SJSA1 (cell line): Measurements from ENCODE around the gene SLAMF9. TPM values are rescaled to one million over a fixed set of nuclear protein-coding genes. Genes with fewer than 3 reads are reported as not detected.

Experiments used
- DNase-seq, 2 experiments: peaks; one replicate each; pipeline ENCODE4 v3.0.0-alpha.2; 2015 to 2020; ENCODE audit warnings: low spot score in 2 of 2, low read depth in 1 of 2
- H3K27ac ChIP-seq: fragments of 250-450 bp; sonication (Bioruptor Pico); 2 replicates; pipeline ENCODE4 v1.5.1; 2020; ENCODE audit warnings: mild to moderate bottlenecking, moderate library complexity
- H3K27me3 ChIP-seq: fragments of 250-450 bp; sonication (Bioruptor Pico); replicated peaks from 2 replicates; pipeline ENCODE4 v1.5.1; 2020; ENCODE audit warnings: mild to moderate bottlenecking, moderate library complexity
- H3K36me3 ChIP-seq: fragments of 250-450 bp; sonication (Bioruptor Pico); 2 replicates; pipeline ENCODE4 v1.5.1; 2020; ENCODE audit warnings: mild to moderate bottlenecking
- H3K4me1 ChIP-seq: fragments of 250-450 bp; sonication (Bioruptor Pico); replicated peaks from 2 replicates; pipeline ENCODE4 v1.6.1; 2021; ENCODE audit warnings: mild to moderate bottlenecking
- H3K4me3 ChIP-seq: fragments of 250-450 bp; sonication (Bioruptor Pico); 2 replicates; pipeline ENCODE4 v1.5.1; 2020; ENCODE audit warnings: mild to moderate bottlenecking
- H3K9me3 ChIP-seq: fragments of 250-450 bp; sonication (Bioruptor Pico); replicated peaks from 2 replicates; pipeline ENCODE4 v1.5.1; 2020; ENCODE audit warnings: mild to moderate bottlenecking
- total RNA-seq: library from RNA; depleted of rRNA; stranded (reverse); fragments of >200 nt; shearing (Covaris generic); gene quantifications from 2 replicates; pipeline ENCODE4 v1.2.3, GENCODE V29; 2014

Gene SLAMF9
- total RNA-seq, 1 experiment from 2014 or later = not detected

GRCh38 chr1:159930634-159931033 is 23.4 kb downstream of the SLAMF9 start:
- no peaks in the 10 kb centered on the region for H3K9me3 ChIP-seq
- no peak overlapping the region for H3K4me3 ChIP-seq
- H3K27ac ChIP-seq = no peak overlapping the region
- DNase-seq = no peak
- H3K4me1 ChIP-seq = peaks cover 7% of the 10 kb centered on the region
- no peaks in the 10 kb centered on the region for H3K36me3 ChIP-seq
- H3K27me3 ChIP-seq = no peaks in the 10 kb centered on the region

DNA sequence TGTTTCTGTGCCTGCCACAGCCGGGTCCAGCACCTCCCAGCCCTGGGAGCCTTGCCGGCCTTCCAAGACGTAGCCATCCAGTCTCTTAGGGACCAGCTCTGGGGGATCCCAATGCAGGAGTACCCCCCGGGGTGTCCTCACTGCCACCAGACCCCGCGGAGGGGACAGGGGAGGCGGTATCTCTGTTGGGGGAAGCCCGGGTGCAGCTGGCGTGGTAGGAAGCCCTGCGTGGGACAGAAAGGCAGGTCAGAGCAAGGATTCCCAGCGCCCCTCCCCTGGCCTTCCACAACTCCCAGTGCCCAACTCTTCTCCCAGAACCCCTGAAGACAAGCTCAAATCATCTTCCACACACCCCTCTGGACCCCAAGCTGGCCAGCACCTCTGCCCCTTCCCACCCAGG is 23.8 kb downstream of the SLAMF9 start:
- no peaks in the 10 kb centered on the region for H3K9me3 ChIP-seq
- no peak overlapping the region for H3K4me3 ChIP-seq
- no peak overlapping the region for H3K27ac ChIP-seq
- DNase-seq = no peak
- no peaks in the 10 kb centered on the region for H3K27me3 ChIP-seq
- H3K4me1 ChIP-seq = peaks cover 8% of the 10 kb centered on the region
- peaks cover under 1% of the 10 kb centered on the region for H3K36me3 ChIP-seq

GRCh38 chr1:159929155-159930051 is 24.6 kb downstream of the SLAMF9 start:
- Histone ChIP-seq H3K4me3 (no peak overlapping the region), H3K27me3 (no peaks in the 10 kb centered on the region), H3K27ac (no peak overlapping the region), H3K36me3 (peaks cover 7% of the 10 kb centered on the region), H3K9me3 (no peaks in the 10 kb centered on the region), H3K4me1 (peaks cover 8% of the 10 kb centered on the region)
- DNase-seq = no peak

GRCh38 chr1:159928491-159929050 is 25.5 kb downstream of the SLAMF9 start:
- H3K27me3 ChIP-seq = no peaks in the 10 kb centered on the region
- peaks cover 15% of the 10 kb centered on the region for H3K36me3 ChIP-seq
- peaks cover 11% of the 10 kb centered on the region for H3K4me1 ChIP-seq
- no peak overlapping the region for H3K27ac ChIP-seq
- DNase-seq = no peak
- H3K9me3 ChIP-seq = no peaks in the 10 kb centered on the region
- no peak overlapping the region for H3K4me3 ChIP-seq

GRCh38 chr1:159927849-159928431 is 26.1 kb downstream of the SLAMF9 start:
- H3K27me3 ChIP-seq = no peaks in the 10 kb centered on the region
- no peak overlapping the region for H3K27ac ChIP-seq
- DNase-seq = no peak
- no peak overlapping the region for H3K4me3 ChIP-seq
- H3K36me3 ChIP-seq = peaks cover 22% of the 10 kb centered on the region
- H3K4me1 ChIP-seq = peaks cover 17% of the 10 kb centered on the region
- H3K9me3 ChIP-seq = no peaks in the 10 kb centered on the region; the same call in 1 of the 2 replicates

DNA sequence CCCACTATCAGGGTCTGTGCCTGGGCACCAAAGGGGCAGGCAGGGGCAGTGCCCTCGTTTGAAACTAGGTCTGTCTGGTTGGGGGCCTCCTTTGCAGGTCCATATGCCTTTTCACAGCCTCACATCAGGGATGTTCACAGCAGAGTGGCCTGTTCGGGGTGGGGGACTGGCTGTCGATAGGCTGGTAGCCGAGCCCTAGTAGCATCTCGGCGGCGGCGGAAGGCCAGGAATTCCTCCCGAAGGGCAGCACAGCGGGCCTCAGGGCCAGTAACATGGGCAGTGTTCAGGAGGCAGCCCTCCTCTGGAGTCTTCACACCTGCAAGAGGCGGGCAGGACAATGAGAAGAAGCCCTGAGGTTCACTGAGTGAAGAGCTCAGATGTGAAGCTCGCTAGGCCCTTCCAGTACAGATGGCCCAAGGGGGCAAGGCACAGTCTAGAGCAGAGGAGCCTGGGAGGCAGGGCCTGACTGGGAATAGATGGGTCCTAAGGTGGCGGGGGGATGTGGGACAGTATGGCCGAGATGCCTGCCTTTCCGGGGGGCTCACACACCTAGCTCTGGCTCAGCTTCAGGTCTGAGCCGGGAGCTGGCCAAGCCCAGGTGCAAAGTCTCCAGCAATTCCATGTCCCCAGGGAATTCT is 26.7 kb downstream of the SLAMF9 start:
- H3K9me3 ChIP-seq = no peaks in the 10 kb centered on the region; the same call in 1 of the 2 replicates
- DNase-seq = no peak
- H3K27me3 ChIP-seq = no peaks in the 10 kb centered on the region
- peaks cover 28% of the 10 kb centered on the region for H3K36me3 ChIP-seq
- H3K27ac ChIP-seq = no peak overlapping the region
- peaks cover 23% of the 10 kb centered on the region for H3K4me1 ChIP-seq
- H3K4me3 ChIP-seq = no peak overlapping the region

GRCh38 chr1:159925719-159926078 is 28.3 kb downstream of the SLAMF9 start:
- Histone ChIP-seq H3K27me3 (no peaks in the 10 kb centered on the region), H3K4me3 (peak overlapping the region; percentile 64), H3K9me3 (no peaks in the 10 kb centered on the region; the same call in 1 of the 2 replicates), H3K4me1 (peaks cover 36% of the 10 kb centered on the region), H3K36me3 (peaks cover 44% of the 10 kb centered on the region), H3K27ac (peak overlapping the region; percentile 98)
- DNase-seq = no peak

- H3K9me3 ChIP-seq = no peaks in the 10 kb centered on the region; the same call in 1 of the 2 replicates
- H3K27ac ChIP-seq = peak within 1 kb of the TSS; percentile 98
- peak; percentile 95 to 96 for DNase-seq
- H3K27me3 ChIP-seq = no peaks in the 10 kb centered on the region
- peaks cover 51% of the 10 kb centered on the region for H3K36me3 ChIP-seq
- peak within 1 kb of the TSS; percentile 64 for H3K4me3 ChIP-seq
- peaks cover 36% of the 10 kb centered on the region for H3K4me1 ChIP-seq
Measured at GRCh38 chr1:159924791-159925718, 29.0 kb downstream of the SLAMF9 start, which contains the start of gene TAGLN2. Gene TAGLN2 (minus strand): TSS chr1:159925507. CDS start chr1:159920509, 4,998 bp downstream.

- Histone ChIP-seq H3K36me3 (peaks cover 59% of the 10 kb centered on the region), H3K4me1 (peaks cover 36% of the 10 kb centered on the region), H3K9me3 (no peaks in the 10 kb centered on the region; the same call in 1 of the 2 replicates), H3K27ac (peak overlapping the region; percentile 98), H3K4me3 (peak overlapping the region; percentile 64), H3K27me3 (no peaks in the 10 kb centered on the region)
- peak; percentile 94 to 97 for DNase-seq
Measured at GRCh38 chr1:159924025-159924790, 29.8 kb downstream of the SLAMF9 start.

DNA sequence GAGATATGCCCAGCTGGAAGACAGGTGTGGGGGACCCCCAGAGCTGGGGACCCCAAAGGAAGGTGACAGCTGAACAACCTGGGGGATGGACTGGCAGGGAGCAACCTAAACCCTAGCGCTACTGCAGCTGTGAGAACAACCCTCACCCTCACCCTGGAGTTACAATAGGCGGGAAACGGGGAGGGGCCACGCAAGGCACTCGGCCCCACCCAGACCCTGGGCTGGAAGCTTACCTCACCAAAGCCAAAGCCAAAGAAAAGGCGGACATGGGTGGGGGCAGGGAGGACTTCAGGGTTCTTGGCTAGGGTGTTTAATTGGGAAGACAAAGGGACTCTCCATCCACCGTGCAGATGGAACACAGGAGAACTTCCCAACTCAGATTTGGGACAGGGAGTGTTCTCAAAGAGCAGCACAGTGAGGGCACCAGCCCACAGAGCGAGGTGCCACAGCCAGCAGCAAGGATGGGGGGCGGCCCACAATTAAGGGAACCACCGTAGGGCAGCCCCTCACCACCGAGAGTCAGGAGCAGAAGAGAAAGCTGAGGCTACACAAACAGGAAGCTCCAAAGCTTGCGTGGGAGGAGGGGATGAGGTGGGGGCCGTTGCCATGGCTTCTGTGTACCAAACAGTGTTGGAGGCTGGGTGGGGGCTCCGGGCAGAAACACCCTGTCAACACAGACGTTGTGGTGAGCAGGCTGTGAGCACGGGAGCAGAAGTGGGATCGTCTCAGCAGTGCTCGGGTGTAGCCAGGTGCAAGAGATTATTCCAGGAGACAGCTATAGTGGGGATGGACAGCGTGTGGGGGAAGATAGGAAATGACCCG is 30.6 kb downstream of the SLAMF9 start:
- Histone ChIP-seq H3K36me3 (peaks cover 67% of the 10 kb centered on the region), H3K4me3 (peak overlapping the region; percentile 64), H3K9me3 (no peaks in the 10 kb centered on the region; the same call in 1 of the 2 replicates), H3K4me1 (peaks cover 36% of the 10 kb centered on the region), H3K27me3 (no peaks in the 10 kb centered on the region), H3K27ac (peak overlapping the region; percentile 98)
- DNase-seq = peak; percentile 91 to 93

DNA sequence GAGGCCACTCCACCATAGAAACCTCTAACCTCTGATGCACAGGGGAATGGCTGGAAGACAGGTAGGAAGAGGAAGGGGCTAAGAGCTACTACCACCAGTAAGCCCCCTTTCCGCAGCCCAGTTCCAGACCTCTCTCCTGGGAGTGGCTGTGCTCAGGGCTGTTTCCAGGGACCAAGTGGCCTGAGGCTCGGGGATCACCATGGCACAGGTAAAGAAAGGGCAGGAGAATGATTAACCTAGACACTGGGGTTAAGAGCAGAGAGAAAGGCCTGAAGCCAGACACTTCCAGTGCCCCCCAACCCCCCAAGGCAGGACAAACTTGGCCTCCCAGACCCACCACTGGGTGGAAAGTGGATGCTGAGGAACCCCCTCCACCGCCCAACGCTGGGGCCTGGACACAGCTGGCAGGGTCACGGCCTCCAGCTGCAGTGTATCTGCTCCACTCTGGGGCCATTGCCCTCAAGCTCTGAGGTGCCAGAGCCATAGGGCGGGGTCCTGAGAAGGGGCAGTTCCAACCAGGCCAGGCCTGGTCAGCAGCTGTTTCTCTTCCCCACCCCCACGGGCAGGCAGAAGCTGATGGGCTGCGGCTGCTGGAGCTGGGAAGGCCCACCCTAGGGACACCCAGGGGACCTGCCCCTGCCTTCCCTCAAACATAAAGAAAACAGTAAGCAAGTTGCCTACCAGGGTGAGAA is 31.4 kb downstream of the SLAMF9 start:
- Histone ChIP-seq H3K27me3 (no peaks in the 10 kb centered on the region), H3K4me3 (peak overlapping the region; percentile 64), H3K4me1 (peaks cover 40% of the 10 kb centered on the region), H3K9me3 (no peaks in the 10 kb centered on the region; the same call in 1 of the 2 replicates), H3K27ac (peak overlapping the region; percentile 98), H3K36me3 (peaks cover 73% of the 10 kb centered on the region)
- DNase-seq = no peak
